AG10803 (cell line): Measurements from ENCODE around the gene SLC8A3.

ENCODE experiments used
- DNase-seq: peaks from one replicate; pipeline ENCODE4 v3.0.0; 2010; ENCODE audit warnings: low read depth
- H3K4me3 ChIP-seq: 2 replicates; pipeline ENCODE4 v1.5.1; 2011; ENCODE audit warnings: mild to moderate bottlenecking, low read length, control low read depth
- CTCF ChIP-seq: conservative IDR thresholded peaks from 2 replicates; pipeline ENCODE4 v1.5.1; 2011; ENCODE audit warnings: mild to moderate bottlenecking, low read length, control low read depth, inconsistent platforms

Gene SLC8A3

GRCh38 chr14:70139384-70139783 is 49.4 kb downstream of the SLC8A3 start:
- TF ChIP-seq CTCF: no peak
- no peak overlapping the region for H3K4me3 ChIP-seq
- DNase-seq: no peak

- DNase-seq: no peak
- no peak for TF ChIP-seq CTCF
- H3K4me3 ChIP-seq: no peak overlapping the region
These were observed 51.0 kb downstream of the SLC8A3 start for GRCh38 chr14:70137788-70138187.

- H3K4me3 ChIP-seq: no peak overlapping the region
- no peak for TF ChIP-seq CTCF
These were observed 55.3 kb downstream of the SLC8A3 start for GRCh38 chr14:70133461-70133860.

GRCh38 chr14:70130482-70130881 is 58.3 kb downstream of the SLC8A3 start:
- TF ChIP-seq CTCF: no peak
- no peak overlapping the region for H3K4me3 ChIP-seq
- DNase-seq: no peak

More at GRCh38 chr14:70133461-70133860, 55.3 kb downstream of the SLC8A3 start:
- DNase-seq: no peak

- H3K4me3 ChIP-seq: no peak overlapping the region
- no peak for DNase-seq
- TF ChIP-seq CTCF: no peak
These were observed 61.6 kb downstream of the SLC8A3 start for GRCh38 chr14:70127186-70127585.

GRCh38 chr14:70123796-70124195 is 65.0 kb downstream of the SLC8A3 start:
- no peak for DNase-seq
- TF ChIP-seq CTCF: no peak
- no peak overlapping the region for H3K4me3 ChIP-seq

- TF ChIP-seq CTCF: no peak
- no peak overlapping the region for H3K4me3 ChIP-seq
- no peak for DNase-seq
These were observed 67.2 kb downstream of the SLC8A3 start for GRCh38 chr14:70121521-70121920.
